GM18526 (cell line): ENCODE results near the gene C1orf50.

Experiments
- POLR2A ChIP-seq: IDR thresholded peaks from 3 replicates; pipeline ENCODE4 v1.6.1; 2011; ENCODE audit not compliant: insufficient read length; ENCODE audit errors: extremely low read depth

The C1orf50 gene

GRCh38 chr1:42769811-42770210 lies 2.8 kb downstream of the C1orf50 start:
- no peak for TF ChIP-seq POLR2A

- no peak for TF ChIP-seq POLR2A
These were observed 6.4 kb downstream of the C1orf50 start for GRCh38 chr1:42773420-42773819.

GRCh38 chr1:42774928-42775526 lies 8.0 kb downstream of the C1orf50 start:
- TF ChIP-seq POLR2A = no peak

- TF ChIP-seq POLR2A = no peak
These were observed 9.5 kb downstream of the C1orf50 start for GRCh38 chr1:42776502-42776901.

GRCh38 chr1:42777852-42778251 lies 10.8 kb downstream of the C1orf50 start:
- TF ChIP-seq POLR2A = no peak

GRCh38 chr1:42779725-42780124 lies 12.7 kb downstream of the C1orf50 start:
- no peak for TF ChIP-seq POLR2A

- no peak for TF ChIP-seq POLR2A
These were observed 13.1 kb downstream of the C1orf50 start for GRCh38 chr1:42780176-42780575.

GRCh38 chr1:42783092-42783491 lies 16.0 kb downstream of the C1orf50 start:
- TF ChIP-seq POLR2A = no peak

- TF ChIP-seq POLR2A = no peak
These were observed 17.5 kb downstream of the C1orf50 start for GRCh38 chr1:42784547-42784945.

GRCh38 chr1:42784946-42785693 lies 18.1 kb downstream of the C1orf50 start, which contains the start of gene TMEM269:
Gene TMEM269 (plus strand): TSS chr1:42784991. CDS start chr1:42789894, 4,903 bp downstream.
- no peak for TF ChIP-seq POLR2A

- no peak for TF ChIP-seq POLR2A
These were observed 19.0 kb downstream of the C1orf50 start for GRCh38 chr1:42786097-42786496.

- no peak for TF ChIP-seq POLR2A
These were observed 21.0 kb downstream of the C1orf50 start for GRCh38 chr1:42788021-42788420.

GRCh38 chr1:42793824-42794223 lies 26.8 kb downstream of the C1orf50 start:
- TF ChIP-seq POLR2A = no peak

- TF ChIP-seq POLR2A = no peak
These were observed 30.4 kb downstream of the C1orf50 start for GRCh38 chr1:42797414-42797813.

GRCh38 chr1:42797979-42798378 lies 30.9 kb downstream of the C1orf50 start:
- no peak for TF ChIP-seq POLR2A

- no peak for TF ChIP-seq POLR2A
These were observed 34.9 kb downstream of the C1orf50 start for GRCh38 chr1:42801832-42802473.
